Fibroblast of peridontal ligament (primary cell): ENCODE data around the gene ERC2.
A peak's percentile ranks its signal among the peaks of the same experiment; 100 is the strongest.

ENCODE experiments used
- DNase-seq: peaks from one replicate; pipeline ENCODE4 v3.0.0-alpha.2; 2010; ENCODE audit errors: extremely low read depth

The ERC2 gene

GRCh38 chr3:55620351-55621025, 847.8 kb downstream of the ERC2 start:
- peak; percentile 53 for DNase-seq

GRCh38 chr3:55619046-55619808, 849.0 kb downstream of the ERC2 start:
- no peak for DNase-seq

- DNase-seq = no peak
Measured at GRCh38 chr3:55617385-55617784, 850.9 kb downstream of the ERC2 start.

- no peak for DNase-seq
Measured at GRCh38 chr3:55616803-55617202, 851.5 kb downstream of the ERC2 start.

GRCh38 chr3:55615694-55616295, 852.5 kb downstream of the ERC2 start:
- DNase-seq = no peak

GRCh38 chr3:55615039-55615693, 853.1 kb downstream of the ERC2 start:
- DNase-seq = no peak

GRCh38 chr3:55611121-55611520, 857.1 kb downstream of the ERC2 start:
- no peak for DNase-seq

GRCh38 chr3:55609230-55609827, 858.9 kb downstream of the ERC2 start:
- DNase-seq = no peak

- no peak for DNase-seq
Measured at GRCh38 chr3:55608301-55608937, 859.8 kb downstream of the ERC2 start.

- DNase-seq = no peak
Measured at GRCh38 chr3:55607844-55608243, 860.4 kb downstream of the ERC2 start.

- DNase-seq = no peak
Measured at GRCh38 chr3:55607175-55607574, 861.1 kb downstream of the ERC2 start.

- no peak for DNase-seq
Measured at GRCh38 chr3:55605443-55606236, 862.6 kb downstream of the ERC2 start.

- no peak for DNase-seq
Measured at GRCh38 chr3:55604846-55605245, 863.4 kb downstream of the ERC2 start.

GRCh38 chr3:55604402-55604801, 863.9 kb downstream of the ERC2 start:
- no peak for DNase-seq

GRCh38 chr3:55601366-55602080, 866.7 kb downstream of the ERC2 start:
- DNase-seq = no peak

GRCh38 chr3:55598224-55598623, 870.0 kb downstream of the ERC2 start:
- DNase-seq = no peak

- no peak for DNase-seq
Measured at GRCh38 chr3:55597641-55598040, 870.6 kb downstream of the ERC2 start.

GRCh38 chr3:55596212-55596611, 872.1 kb downstream of the ERC2 start:
- DNase-seq = no peak

- no peak for DNase-seq
Measured at GRCh38 chr3:55595420-55595819, 872.8 kb downstream of the ERC2 start.

GRCh38 chr3:55592572-55592971, 875.7 kb downstream of the ERC2 start:
- DNase-seq = no peak
